ENCODE results near the gene TUBB4A. TPM values are rescaled to one million over a fixed set of nuclear protein-coding genes. Genes with fewer than 3 reads are reported as not detected.

TUBB4A gene
- total and polyA plus RNA-seq, 10 of the 15 experiments (the other 5 are each of a cell fraction or from before 2014, with no cell fraction given): 0.29 to 22.4 (median 3.8) TPM

DNA sequence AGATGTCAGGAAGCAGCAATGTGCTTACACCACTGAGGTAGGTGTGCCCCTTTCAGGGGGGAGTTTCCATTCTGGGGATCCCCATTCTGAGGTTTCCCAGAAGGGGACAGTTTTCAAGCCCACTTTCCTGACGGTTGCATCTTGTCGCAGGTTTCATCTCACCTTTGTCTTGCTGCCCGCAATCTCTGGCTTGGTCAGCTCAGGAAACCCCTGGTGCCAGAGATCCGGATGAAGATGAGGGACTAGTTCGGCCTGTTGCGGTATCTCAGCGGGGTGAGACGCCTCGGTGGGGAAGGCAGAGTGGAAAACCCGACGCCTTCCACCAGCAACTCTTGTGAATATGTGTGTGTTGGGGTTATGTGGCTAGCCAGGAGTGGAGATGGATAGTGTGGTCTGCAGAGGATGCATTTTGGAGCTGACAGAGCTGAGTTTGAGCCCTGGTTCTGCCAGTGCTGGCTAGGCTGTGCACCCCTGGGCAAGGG is 41.8 kb upstream of the TUBB4A start (continued):
- no peak for TF ChIP-seq CTCF (IDR thresholded peaks at IDR 0.05 in 2 of 3, conservative IDR thresholded peaks at IDR 0.05 in 1 of 3; ENCODE audit: control insufficient read depth in 2 of 3, extremely low read depth in 1 of 3, insufficient read depth in 1 of 3, low read depth in 3 of 3, low read length in 3 of 3)
- no peak for TF ChIP-seq RBBP5 (conservative IDR thresholded peaks at IDR 0.05)
- TF ChIP-seq ETV6 (conservative IDR thresholded peaks at IDR 0.05 in 1 of 2, IDR thresholded peaks at IDR 0.05 in 1 of 2; ENCODE audit: borderline replicate concordance in 1 of 2, low read depth in 1 of 2): peak in 1 of 2 experiments; percentile 63; a peak in 2 of 4 replicates
- TF ChIP-seq RELA (IDR thresholded peaks at IDR 0.05; ENCODE audit: borderline replicate concordance, partially characterized antibody): peak; percentile 96
- TF ChIP-seq JUNB (IDR thresholded peaks at IDR 0.05): 0 out of 2 replicates have a peak, but pooled peaks have one; percentile 12
- TF ChIP-seq POU2F2 (IDR thresholded peaks at IDR 0.05; ENCODE audit: borderline replicate concordance, low read depth, low read length): peak; percentile 30; the same call in 1 of the 3 replicates
- TF ChIP-seq SPI1 (IDR thresholded peaks at IDR 0.05; ENCODE audit: borderline replicate concordance, insufficient read depth, low read depth, low read length): no peak
- no peak for TF ChIP-seq PML (IDR thresholded peaks at IDR 0.05; ENCODE audit: low read length)
- TF ChIP-seq MLLT1 (IDR thresholded peaks at IDR 0.05): 0 out of 2 replicates have a peak, but pooled peaks have one; percentile 76
- 0 out of 2 replicates have a peak, but pooled peaks have one; percentile 6 for TF ChIP-seq BACH1 (IDR thresholded peaks at IDR 0.05; ENCODE audit: borderline replicate concordance)

Measured in GM12878 (cell line).